ENCODE data around the gene APOB. TPM values are rescaled to one million over a fixed set of nuclear protein-coding genes. Genes with fewer than 3 reads are reported as not detected.

Gene APOB
- total and polyA plus RNA-seq, 2 of the 13 experiments (the other 11 are each of a cell fraction or from before 2014, with no cell fraction given), result 1,569 to 2,515 TPM

- TF ChIP-seq HMGXB3 (CRISPR knock-in tag; IDR thresholded peaks at IDR 0.05; ENCODE audit: borderline replicate concordance) (peak; percentile 87; the same call in 1 of the 2 replicates), MTF2 (CRISPR knock-in tag; IDR thresholded peaks at IDR 0.05; ENCODE audit: borderline replicate concordance) (no peak), ZNF282 (IDR thresholded peaks at IDR 0.05; ENCODE audit: partially characterized antibody) (no peak), MXD3 (CRISPR knock-in tag; IDR thresholded peaks at IDR 0.05) (peak; percentile 61), CREBL2 (CRISPR knock-in tag; IDR thresholded peaks at IDR 0.05; ENCODE audit: borderline replicate concordance) (no peak), POLR2A (IDR thresholded peaks at IDR 0.05; ENCODE audit: insufficient read depth in 1 of 2, low read depth in 2 of 2, low read length in 2 of 2) (peak in 1 of 2 experiments; percentile 94; a peak in 2 of 4 replicates), NFE2 (CRISPR knock-in tag; IDR thresholded peaks at IDR 0.05) (no peak), ZFX (CRISPR knock-in tag; IDR thresholded peaks at IDR 0.05; ENCODE audit: low read depth) (peak; percentile 66), ZNF660 (CRISPR knock-in tag; IDR thresholded peaks at IDR 0.05; ENCODE audit: borderline replicate concordance, low read depth) (0 out of 2 replicates have a peak, but pooled peaks have one; percentile 78), CEBPZ (IDR thresholded peaks at IDR 0.05; ENCODE audit: low read length) (no peak), CBX2 (IDR thresholded peaks at IDR 0.05; ENCODE audit: low read depth, low read length) (no peak), CBX2 (CRISPR knock-in tag; IDR thresholded peaks at IDR 0.05; ENCODE audit: low read depth) (0 out of 2 replicates have a peak, but pooled peaks have one; percentile 28), TEAD3 (CRISPR knock-in tag; optimal IDR thresholded peaks at IDR 0.05; ENCODE audit: borderline replicate concordance) (peak; percentile 94), ARID3A (IDR thresholded peaks at IDR 0.05; ENCODE audit: low read depth, low read length) (peak; percentile 97), ZNF280B (CRISPR knock-in tag; IDR thresholded peaks at IDR 0.05; ENCODE audit: borderline replicate concordance) (peak; percentile 83; the same call in 1 of the 2 replicates), SP1 (IDR thresholded peaks at IDR 0.05) (no peak), SP1 (CRISPR knock-in tag; IDR thresholded peaks at IDR 0.05) (peak; percentile 69), IKZF1 (IDR thresholded peaks at IDR 0.05) (no peak)
Observed at GRCh38 chr2:21042958-21043743, 722 bp downstream of the APOB start (continued).

Data from HepG2 (cell line).